Keratinocyte (primary cell): ENCODE results near the gene PILRB. TPM values are rescaled to one million over a fixed set of nuclear protein-coding genes. Genes with fewer than 3 reads are reported as not detected.
"Not testable (repeated sequence)": the region's sequence is repeated elsewhere in the genome, so short reads cannot be mapped to it uniquely, and the experiment has no call there.

ENCODE experiments used
- DNase-seq: peaks from one replicate; pipeline ENCODE4 v3.0.0-alpha.2; 2011; ENCODE audit warnings: low read depth, missing footprints, low spot score
- FAIRE-seq: peaks from 2 replicates; lab custom pipeline; 2011; peaks lifted over from hg19 to GRCh38; lab: Jason Lieb, UNC
- H2AFZ ChIP-seq: 2 replicates; pipeline ENCODE4 v1.6.0; 2012; ENCODE audit warnings: low read length, control low read depth, inconsistent platforms; ENCODE audit not compliant: control insufficient read depth
- H3K27ac ChIP-seq: 2 replicates; pipeline ENCODE4 v1.5.1; 2011; ENCODE audit warnings: low read length; ENCODE audit not compliant: control insufficient read depth, insufficient read depth
- H3K27me3 ChIP-seq: 3 replicates; pipeline ENCODE4 v1.6.0; 2011; ENCODE audit warnings: low read length; ENCODE audit not compliant: control insufficient read depth, insufficient read depth; ENCODE audit errors: extremely low read depth
- H3K36me3 ChIP-seq, 2 experiments: 2 replicates in 1 of 2; 3 replicates in 1 of 2; pipeline ENCODE4 v1.5.1; 2011; ENCODE audit warnings: low read length in 2 of 2, mild to moderate bottlenecking in 1 of 2; ENCODE audit not compliant: control insufficient read depth in 2 of 2, insufficient read depth in 2 of 2; ENCODE audit errors: extremely low read depth in 1 of 2
- H3K4me1 ChIP-seq: 3 replicates; pipeline ENCODE4 v1.5.1; 2011; ENCODE audit warnings: low read length; ENCODE audit not compliant: control insufficient read depth, insufficient read depth; ENCODE audit errors: extremely low read depth
- H3K4me2 ChIP-seq: 3 replicates; pipeline ENCODE4 v1.6.0; 2011; ENCODE audit warnings: low read depth, low read length; ENCODE audit not compliant: control insufficient read depth, insufficient read depth; ENCODE audit errors: extremely low read depth
- H3K4me3 ChIP-seq, 3 experiments: fragments of 200-600 bp in 1 of 3; sonication (generic) in 1 of 3; 2 replicates in 2 of 3; 3 replicates in 1 of 3; pipeline ENCODE4 v1.5.1; 2011 to 2016; ENCODE audit warnings: low read length in 3 of 3, mild to moderate bottlenecking in 3 of 3, control low read depth in 2 of 3, inconsistent platforms in 1 of 3, low read depth in 1 of 3, mixed read lengths in 1 of 3, mixed run types in 1 of 3, moderate library complexity in 1 of 3; ENCODE audit not compliant: control insufficient read depth in 2 of 3, insufficient read depth in 2 of 3; ENCODE audit errors: extremely low read depth in 1 of 3
- H3K79me2 ChIP-seq: 2 replicates; pipeline ENCODE4 v1.6.0; 2012; ENCODE audit warnings: low read length; ENCODE audit not compliant: control insufficient read depth, insufficient read depth
- H3K9ac ChIP-seq: 3 replicates; pipeline ENCODE4 v1.6.0; 2011; ENCODE audit warnings: low read length; ENCODE audit not compliant: control insufficient read depth, insufficient read depth; ENCODE audit errors: extremely low read depth
- H3K9me1 ChIP-seq: 3 replicates; pipeline ENCODE4 v1.6.0; 2011; ENCODE audit warnings: low read length; ENCODE audit not compliant: control insufficient read depth, insufficient read depth; ENCODE audit errors: extremely low read depth
- H3K9me3 ChIP-seq: 2 replicates; pipeline ENCODE4 v1.5.1; 2012; ENCODE audit warnings: low read depth, low read length; ENCODE audit not compliant: control insufficient read depth
- H4K20me1 ChIP-seq: 3 replicates; pipeline ENCODE4 v1.6.0; 2011; ENCODE audit warnings: low read length; ENCODE audit not compliant: control insufficient read depth, insufficient read depth; ENCODE audit errors: extremely low read depth
- CTCF ChIP-seq, 3 experiments: IDR thresholded peaks in 1 of 3; conservative IDR thresholded peaks in 1 of 3; optimal IDR thresholded peaks in 1 of 3; 2 replicates in 2 of 3; 3 replicates in 1 of 3; pipeline versions ENCODE3 to v1.5.1; 2011; ENCODE audit warnings: low read length in 3 of 3, mild to moderate bottlenecking in 3 of 3, moderate library complexity in 2 of 3, control low read depth in 1 of 3, inconsistent platforms in 1 of 3; ENCODE audit not compliant: insufficient read depth in 2 of 3; ENCODE audit errors: extremely low read depth in 1 of 3
- EZH2 ChIP-seq: IDR thresholded peaks from one replicate; pipeline ENCODE4 v1.6.1; 2012; ENCODE audit warnings: inconsistent platforms, mild to moderate bottlenecking, low read length, moderate library complexity
- dilution Hi-C: fragments of 300-500 bp; cut with MboI; formaldehyde crosslinking; loops from one replicate; pipeline ENCODE4 v1.7.0; 2020; ENCODE audit warnings: low sequenced_read_pairs; ENCODE audit not compliant: extremely low pct_ligation_motif_present
- polyA plus RNA-seq, 5 experiments: library from polyadenylated mRNA; depleted of rRNA in 3 of 5; stranded (reverse) in 3 of 5; stranded (forward) in 1 of 5; unstranded in 1 of 5; fragments of >200 nt; gene quantifications; 1 replicate in 1 of 5; 2 replicates in 3 of 5; 3 replicates in 1 of 5; pipeline versions ENCODE4 v1.2.1 to v1.2.3, GENCODE V29; 2011 to 2012; ENCODE audit warnings: missing spikeins in 2 of 5, low read depth in 1 of 5, low replicate concordance in 1 of 5

Gene PILRB
- polyA plus RNA-seq, 1 donor (not counting 4 experiments of a cell fraction or from before 2014, with no cell fraction given) = 16.5 TPM

DNA sequence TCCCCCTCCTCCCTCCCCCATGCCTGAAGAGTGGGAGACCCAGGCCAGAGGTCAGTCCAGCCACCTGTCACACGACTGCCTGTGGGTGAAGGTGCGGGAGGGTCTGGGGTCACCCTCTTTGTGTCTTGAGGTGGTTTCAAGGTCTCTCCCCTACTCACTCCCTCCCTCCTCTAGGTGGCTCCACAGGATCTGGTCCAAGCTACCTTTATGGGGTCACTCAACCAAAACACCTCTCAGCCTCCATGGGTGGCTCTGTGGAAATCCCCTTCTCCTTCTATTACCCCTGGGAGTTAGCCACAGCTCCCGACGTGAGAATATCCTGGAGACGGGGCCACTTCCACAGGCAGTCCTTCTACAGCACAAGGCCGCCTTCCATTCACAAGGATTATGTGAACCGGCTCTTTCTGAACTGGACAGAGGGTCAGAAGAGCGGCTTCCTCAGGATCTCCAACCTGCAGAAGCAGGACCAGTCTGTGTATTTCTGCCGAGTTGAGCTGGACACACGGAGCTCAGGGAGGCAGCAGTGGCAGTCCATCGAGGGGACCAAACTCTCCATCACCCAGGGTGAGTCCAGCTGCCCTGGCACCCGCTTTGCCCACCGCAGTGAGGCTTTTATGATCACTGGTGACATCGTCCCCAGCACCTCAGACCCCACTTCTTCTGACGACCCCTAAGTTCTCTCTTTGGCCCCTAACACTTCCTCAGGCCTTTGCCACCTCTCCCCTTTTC, 16.1 kb downstream of the PILRB start:
- dilution Hi-C loops, H3K4me3 ChIP-seq, H3K4me1 ChIP-seq, H3K9me3 ChIP-seq, H3K9ac ChIP-seq, H3K4me2 ChIP-seq, H3K36me3 ChIP-seq, H2AFZ ChIP-seq, H3K27ac ChIP-seq, H3K79me2 ChIP-seq, FAIRE-seq, H3K27me3 ChIP-seq, DNase-seq, H3K9me1 ChIP-seq, H4K20me1 ChIP-seq: not testable (repeated sequence)
- peak in 1 of 3 experiments; percentile 4 for TF ChIP-seq CTCF (optimal IDR thresholded peaks at IDR 0.05 in 1 of 3, IDR thresholded peaks at IDR 0.05 in 1 of 3, conservative IDR thresholded peaks at IDR 0.05 in 1 of 3; ENCODE audit: extremely low read depth in 1 of 3, insufficient read depth in 2 of 3, low read length in 3 of 3)

GRCh38 chr7:100374601-100375000, 16.7 kb downstream of the PILRB start:
- Histone ChIP-seq H3K9me3 (no peaks in the 10 kb centered on the region), H3K9me1 (no peaks in the 10 kb centered on the region), H3K4me1 (peaks cover 4% of the 10 kb centered on the region), H3K9ac (no peak overlapping the region), H3K4me3 (no peak overlapping the region), H3K27ac (no peak overlapping the region), H3K79me2 (no peaks in the 10 kb centered on the region), H3K4me2 (no peak overlapping the region), H3K27me3 (no peaks in the 10 kb centered on the region), H2AFZ (no peak overlapping the region), H4K20me1 (no peaks in the 10 kb centered on the region), H3K36me3 (no peaks in the 10 kb centered on the region)
- FAIRE-seq (no peak), DNase-seq (no peak)
- dilution Hi-C loops = no loop called here
- TF ChIP-seq EZH2 = no peak
- TF ChIP-seq CTCF (optimal IDR thresholded peaks at IDR 0.05 in 1 of 3, IDR thresholded peaks at IDR 0.05 in 1 of 3, conservative IDR thresholded peaks at IDR 0.05 in 1 of 3; ENCODE audit: extremely low read depth in 1 of 3, insufficient read depth in 2 of 3, low read length in 3 of 3) = no peak
